GM18505 (cell line): Measurements from ENCODE around the gene SHISA5.
A peak's percentile ranks its signal among the peaks of the same experiment; 100 is the strongest.
"Not testable (repeated sequence)": the region's sequence is repeated elsewhere in the genome, so short reads cannot be mapped to it uniquely, and the experiment has no call there.

ENCODE experiments used
- ATAC-seq: cut with Tn5 transposase; IDR thresholded peaks from one replicate; pipeline ENCODE4 v1.9.1; 2021; ENCODE audit not compliant: unreplicated experiment
- POLR2A ChIP-seq: IDR thresholded peaks from 4 replicates; pipeline ENCODE4 v1.6.1; 2011; ENCODE audit warnings: borderline replicate concordance; ENCODE audit not compliant: insufficient read depth, insufficient read length; ENCODE audit errors: extremely low read depth

Gene SHISA5

GRCh38 chr3:48477959-48478520 lies 25.9 kb downstream of the SHISA5 start:
- no peak for TF ChIP-seq POLR2A
- no peak for ATAC-seq

- ATAC-seq, result no peak
- TF ChIP-seq POLR2A, result no peak
Measured at GRCh38 chr3:48476426-48477053, 27.4 kb downstream of the SHISA5 start.

GRCh38 chr3:48475188-48475587 lies 28.8 kb downstream of the SHISA5 start:
- no peak for TF ChIP-seq POLR2A
- ATAC-seq, result no peak

GRCh38 chr3:48474619-48475018 lies 29.4 kb downstream of the SHISA5 start:
- TF ChIP-seq POLR2A, result no peak

GRCh38 chr3:48474031-48474430 lies 29.9 kb downstream of the SHISA5 start:
- not testable (repeated sequence) for ATAC-seq

More at GRCh38 chr3:48474619-48475018, 29.4 kb downstream of the SHISA5 start:
- ATAC-seq, result no peak

GRCh38 chr3:48473617-48473952 lies 30.4 kb downstream of the SHISA5 start:
- ATAC-seq, result no peak
- TF ChIP-seq POLR2A, result no peak

GRCh38 chr3:48472923-48473616 lies 30.9 kb downstream of the SHISA5 start:
- peak; percentile 71 for ATAC-seq

GRCh38 chr3:48472673-48472922 lies 31.4 kb downstream of the SHISA5 start:
- ATAC-seq, result no peak
- no peak for TF ChIP-seq POLR2A

More at GRCh38 chr3:48472923-48473616, 30.9 kb downstream of the SHISA5 start:
- peak; percentile 92 for TF ChIP-seq POLR2A

GRCh38 chr3:48470286-48470685 lies 33.7 kb downstream of the SHISA5 start:
- TF ChIP-seq POLR2A, result no peak
- no peak for ATAC-seq

GRCh38 chr3:48469046-48469915 lies 34.7 kb downstream of the SHISA5 start:
- no peak for ATAC-seq
- TF ChIP-seq POLR2A, result no peak

- ATAC-seq, result no peak
- TF ChIP-seq POLR2A, result no peak
Measured at GRCh38 chr3:48468329-48468731, 35.6 kb downstream of the SHISA5 start.

- no peak for TF ChIP-seq POLR2A
- no peak for ATAC-seq
Measured at GRCh38 chr3:48467473-48468267, 36.3 kb downstream of the SHISA5 start.

- no peak for ATAC-seq
Measured at GRCh38 chr3:48467110-48467454, 36.9 kb downstream of the SHISA5 start.

More at GRCh38 chr3:48467110-48467454, 36.9 kb downstream of the SHISA5 start:
- no peak for TF ChIP-seq POLR2A
